ENCODE data around the gene LYZL6. TPM values are rescaled to one million over a fixed set of nuclear protein-coding genes. Genes with fewer than 3 reads are reported as not detected.
A peak's percentile ranks its signal among the peaks of the same experiment; 100 is the strongest.
"Not testable (repeated sequence)": the region's sequence is repeated elsewhere in the genome, so short reads cannot be mapped to it uniquely, and the experiment has no call there.

LYZL6 gene
- total RNA-seq, 1 donor from 2014 or later: not detected

GRCh38 chr17:35944151-35944550 is 638 bp upstream of the LYZL6 start:
- ATAC-seq: no peak

GRCh38 chr17:35942588-35943186 is 826 bp downstream of the LYZL6 start:
- ATAC-seq: no peak

- not testable (repeated sequence) for ATAC-seq
Measured at GRCh38 chr17:35938492-35938891, 5.0 kb downstream of the LYZL6 start.

GRCh38 chr17:35936063-35936462 is 7.5 kb downstream of the LYZL6 start:
- no peak for ATAC-seq

- no peak for ATAC-seq
Measured at GRCh38 chr17:35934760-35935159, 8.8 kb downstream of the LYZL6 start.

- ATAC-seq: no peak
Measured at GRCh38 chr17:35932586-35932985, 10.9 kb downstream of the LYZL6 start.

GRCh38 chr17:35931794-35932425 is 11.6 kb downstream of the LYZL6 start:
- no peak for ATAC-seq

- peak; percentile 84 for ATAC-seq
Measured at GRCh38 chr17:35930211-35931065, 13.1 kb downstream of the LYZL6 start, which contains the start of gene RDM1. Gene RDM1, minus strand, starts transcription at chr17:35930773. Its CDS starts 46 bp downstream, at chr17:35930727.

GRCh38 chr17:35927714-35928113 is 15.8 kb downstream of the LYZL6 start:
- no peak for ATAC-seq

GRCh38 chr17:35923609-35924114 is 19.9 kb downstream of the LYZL6 start:
- no peak for ATAC-seq

- no peak for ATAC-seq
Measured at GRCh38 chr17:35920229-35920628, 23.3 kb downstream of the LYZL6 start.

GRCh38 chr17:35918665-35919064 is 24.8 kb downstream of the LYZL6 start:
- ATAC-seq: peak; percentile 84

GRCh38 chr17:35917519-35918213 is 25.8 kb downstream of the LYZL6 start:
- ATAC-seq: no peak

- ATAC-seq: peak; percentile 14
Measured at GRCh38 chr17:35915153-35915964, 28.2 kb downstream of the LYZL6 start.

- no peak for ATAC-seq
Measured at GRCh38 chr17:35914354-35914753, 29.2 kb downstream of the LYZL6 start.

GRCh38 chr17:35913609-35914008 is 29.9 kb downstream of the LYZL6 start:
- no peak for ATAC-seq

- no peak for ATAC-seq
Measured at GRCh38 chr17:35912942-35913341, 30.6 kb downstream of the LYZL6 start.

- no peak for ATAC-seq
Measured at GRCh38 chr17:35912339-35912912, 31.1 kb downstream of the LYZL6 start.

GRCh38 chr17:35909408-35909807 is 34.1 kb downstream of the LYZL6 start:
- no peak for ATAC-seq

GRCh38 chr17:35907691-35908090 is 35.8 kb downstream of the LYZL6 start:
- no peak for ATAC-seq

- no peak for ATAC-seq
Measured at GRCh38 chr17:35906926-35907637, 36.4 kb downstream of the LYZL6 start.
